GM18505 (cell line): ENCODE data around the gene TMPRSS3.
"Not testable (repeated sequence)": the region's sequence is repeated elsewhere in the genome, so short reads cannot be mapped to it uniquely, and the experiment has no call there.

Experiments
- ATAC-seq: cut with Tn5 transposase; IDR thresholded peaks from one replicate; pipeline ENCODE4 v1.9.1; 2021; ENCODE audit not compliant: unreplicated experiment
- POLR2A ChIP-seq: IDR thresholded peaks from 4 replicates; pipeline ENCODE4 v1.6.1; 2011; ENCODE audit warnings: borderline replicate concordance; ENCODE audit not compliant: insufficient read depth, insufficient read length; ENCODE audit errors: extremely low read depth

The TMPRSS3 gene

DNA sequence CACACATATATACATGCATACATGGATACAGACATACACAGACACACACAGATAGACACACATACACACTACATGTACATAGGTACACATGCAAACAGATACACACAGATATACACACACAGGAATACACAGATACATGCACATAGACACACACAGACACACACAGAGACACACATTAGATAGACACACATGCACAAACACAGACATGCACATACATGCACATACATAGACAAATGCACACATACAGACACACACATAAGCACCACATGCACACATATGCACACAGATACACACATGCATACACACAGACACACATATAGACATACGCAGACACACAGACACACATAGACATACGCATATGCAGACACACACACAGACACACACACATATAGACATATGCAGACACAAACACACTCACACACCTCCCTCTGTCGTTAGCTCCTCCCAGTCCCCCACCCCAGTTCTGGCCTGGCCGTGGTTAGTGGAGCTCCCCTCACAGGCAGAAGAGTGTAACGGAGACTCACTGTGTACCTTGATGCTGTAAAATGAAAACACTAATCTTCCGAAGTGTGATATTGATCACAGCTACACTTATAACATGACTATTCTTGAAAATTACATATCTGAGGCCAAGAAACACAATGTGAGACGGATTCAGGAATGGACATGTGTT is 15.5 kb upstream of the TMPRSS3 start:
- ATAC-seq: no peak
- TF ChIP-seq POLR2A: no peak

DNA sequence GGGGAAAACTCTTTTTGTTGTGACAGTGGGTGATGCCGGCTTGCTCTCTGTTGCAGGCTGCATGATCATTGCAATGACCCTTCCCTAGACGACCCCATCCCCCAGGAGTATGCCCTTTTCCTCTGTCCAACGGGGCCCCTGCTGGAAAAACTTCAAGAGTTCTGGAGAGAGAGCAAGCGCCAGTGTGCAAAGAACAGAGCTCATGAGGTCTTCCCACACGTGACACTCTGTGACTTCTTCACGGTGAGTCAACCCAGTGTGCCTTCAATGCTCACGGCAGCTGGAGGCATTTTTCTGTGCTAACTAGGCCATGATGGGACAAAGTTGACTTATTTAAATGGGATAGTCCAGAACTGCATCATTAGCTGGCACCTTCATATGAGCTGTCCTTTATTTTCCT is 13.5 kb upstream of the TMPRSS3 start:
- no peak for TF ChIP-seq POLR2A
- no peak for ATAC-seq

DNA sequence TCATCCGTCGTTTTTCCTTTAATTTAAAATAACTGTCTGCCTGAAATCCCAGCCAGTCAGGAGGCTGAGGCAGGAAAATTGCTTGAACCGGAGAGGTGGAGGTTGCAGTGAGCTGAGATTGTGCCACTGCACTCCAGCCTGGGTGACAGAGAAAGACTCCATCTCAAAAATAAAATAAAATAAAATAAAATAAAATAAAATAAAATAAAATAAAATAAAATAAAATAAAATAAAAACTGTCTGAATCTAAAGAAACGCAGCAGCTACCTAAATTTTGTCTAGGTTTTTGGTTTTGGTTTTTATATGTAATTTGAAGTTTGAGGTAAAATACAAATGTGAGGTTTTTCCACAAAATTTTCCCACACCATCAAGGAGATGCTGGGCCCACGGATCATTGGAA is 12.9 kb upstream of the TMPRSS3 start:
- not testable (repeated sequence) for ATAC-seq

DNA sequence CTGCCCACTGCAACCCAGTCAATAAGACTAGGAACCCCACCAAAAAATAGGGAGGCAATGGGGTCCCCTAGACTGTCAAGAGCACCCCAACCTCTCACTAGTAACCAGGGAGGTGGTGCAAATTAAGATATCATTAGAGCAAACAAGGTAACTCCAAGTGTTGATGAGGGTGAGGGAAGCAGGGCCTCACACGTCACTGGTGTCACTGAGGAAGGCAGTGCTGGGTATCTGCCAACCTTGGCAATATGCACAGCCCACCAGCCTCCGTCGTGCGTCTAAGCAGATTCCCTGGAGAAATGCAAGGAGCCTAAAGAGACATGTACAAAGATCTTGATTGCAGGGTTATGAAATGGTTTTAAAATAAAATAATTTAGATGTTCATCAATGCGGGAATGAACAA is 11.6 kb upstream of the TMPRSS3 start:
- ATAC-seq: no peak
- TF ChIP-seq POLR2A: no peak

DNA sequence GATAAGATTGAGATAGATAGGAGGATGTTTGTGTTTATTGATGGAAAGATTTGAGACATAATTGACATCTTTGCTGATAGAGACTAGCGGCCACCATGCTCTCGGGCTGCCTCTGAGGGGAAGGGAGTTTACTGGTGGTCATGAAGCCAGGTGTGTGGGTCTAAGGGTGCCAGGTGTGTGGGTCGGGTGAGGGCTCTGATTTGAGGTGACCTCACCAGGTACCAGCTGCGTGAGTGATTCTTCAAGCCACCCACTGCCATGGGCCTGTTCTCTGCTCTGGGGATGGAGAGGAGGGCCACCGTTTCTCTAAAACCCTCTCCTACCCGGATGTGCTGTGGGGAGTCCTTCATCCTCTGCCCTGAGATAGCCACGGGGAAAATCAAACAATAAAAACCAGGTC is 11.0 kb upstream of the TMPRSS3 start:
- ATAC-seq: no peak
- no peak for TF ChIP-seq POLR2A

DNA sequence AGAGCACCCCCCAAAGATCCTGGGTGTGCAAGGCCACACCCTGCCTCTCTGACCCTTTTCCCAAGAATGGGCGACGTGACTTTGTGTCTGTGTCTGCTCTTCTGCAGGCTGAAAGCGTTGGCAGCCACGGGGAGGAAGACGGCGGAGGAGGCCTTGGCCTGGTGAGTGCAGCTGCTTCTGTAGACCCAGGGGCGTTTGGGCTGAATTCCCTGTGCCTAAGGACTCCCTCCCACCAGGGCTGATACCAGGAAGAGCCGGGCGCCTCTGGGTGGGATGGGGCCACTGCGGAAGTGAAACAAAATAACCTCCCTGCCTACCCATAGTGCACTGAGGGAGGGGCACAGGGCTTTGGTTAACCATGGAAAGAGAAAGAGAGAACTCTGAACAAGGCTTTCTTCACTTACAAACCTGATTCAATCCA is 10.4 kb upstream of the TMPRSS3 start:
- no peak for TF ChIP-seq POLR2A
- ATAC-seq: no peak

DNA sequence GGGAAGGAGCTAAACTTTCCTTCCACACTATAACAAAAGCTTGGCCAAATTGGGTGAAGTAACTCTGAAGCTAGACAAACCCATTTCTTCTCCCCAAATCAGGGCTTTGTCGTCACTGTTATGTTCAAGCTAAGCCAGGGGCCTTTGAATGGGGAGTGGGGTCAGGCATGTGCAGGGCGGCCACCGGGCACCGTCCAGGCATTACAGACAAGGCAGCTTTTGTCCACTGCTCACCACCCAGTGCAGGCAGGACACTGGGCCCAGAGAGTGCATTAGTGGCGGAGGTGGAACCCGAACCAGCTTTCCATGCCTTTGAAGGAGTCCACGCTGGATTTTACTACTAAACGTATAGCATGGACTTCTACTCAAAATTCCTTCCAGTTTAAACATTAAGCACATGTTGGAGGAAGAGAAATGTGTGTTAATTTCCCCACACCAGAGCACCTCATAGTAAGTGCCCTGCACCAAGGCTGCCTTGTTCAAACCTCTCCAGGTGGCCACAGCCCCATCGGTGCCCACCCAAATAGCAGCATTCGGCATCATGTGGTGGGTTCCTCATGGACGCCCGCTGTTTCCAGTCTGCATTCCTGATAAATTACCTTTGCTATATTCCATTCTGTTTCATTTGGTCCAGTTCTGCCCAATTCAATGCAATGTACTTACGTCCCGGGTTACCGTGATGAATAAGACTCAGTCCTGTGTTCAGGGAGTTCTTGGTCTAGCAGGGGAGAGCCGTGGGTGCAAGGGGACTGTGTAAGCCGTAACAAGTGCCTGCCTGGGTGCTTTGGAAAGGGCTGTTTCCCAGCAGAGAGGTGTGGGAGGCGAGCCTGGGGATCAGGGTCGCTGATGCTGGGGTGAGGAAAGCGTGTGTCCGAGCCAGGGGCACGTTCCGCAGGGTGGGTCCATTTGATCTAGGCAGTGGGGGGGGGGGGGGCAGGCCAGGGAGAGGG is 9.5 kb upstream of the TMPRSS3 start:
- ATAC-seq: no peak
- TF ChIP-seq POLR2A: no peak

DNA sequence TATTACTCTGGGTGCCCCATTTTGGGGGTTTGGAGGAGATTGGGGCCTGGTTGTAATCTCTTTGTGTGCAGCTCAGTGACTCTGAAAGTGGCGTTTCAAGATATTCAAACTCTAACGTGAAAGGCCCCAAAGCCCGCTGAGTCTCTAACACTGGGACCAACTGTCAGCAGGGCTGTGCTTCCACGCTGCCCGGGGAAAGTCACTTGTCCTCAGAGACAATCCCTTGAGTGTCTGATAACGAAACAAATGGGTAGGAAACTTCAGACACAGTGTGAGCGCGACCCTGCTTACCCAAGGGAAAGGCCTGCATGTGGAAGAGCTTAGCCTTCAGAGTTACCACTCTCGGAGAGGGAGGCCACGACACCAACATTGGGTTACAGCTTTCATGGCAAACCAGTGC is 8.7 kb upstream of the TMPRSS3 start:
- TF ChIP-seq POLR2A: no peak
- no peak for ATAC-seq

DNA sequence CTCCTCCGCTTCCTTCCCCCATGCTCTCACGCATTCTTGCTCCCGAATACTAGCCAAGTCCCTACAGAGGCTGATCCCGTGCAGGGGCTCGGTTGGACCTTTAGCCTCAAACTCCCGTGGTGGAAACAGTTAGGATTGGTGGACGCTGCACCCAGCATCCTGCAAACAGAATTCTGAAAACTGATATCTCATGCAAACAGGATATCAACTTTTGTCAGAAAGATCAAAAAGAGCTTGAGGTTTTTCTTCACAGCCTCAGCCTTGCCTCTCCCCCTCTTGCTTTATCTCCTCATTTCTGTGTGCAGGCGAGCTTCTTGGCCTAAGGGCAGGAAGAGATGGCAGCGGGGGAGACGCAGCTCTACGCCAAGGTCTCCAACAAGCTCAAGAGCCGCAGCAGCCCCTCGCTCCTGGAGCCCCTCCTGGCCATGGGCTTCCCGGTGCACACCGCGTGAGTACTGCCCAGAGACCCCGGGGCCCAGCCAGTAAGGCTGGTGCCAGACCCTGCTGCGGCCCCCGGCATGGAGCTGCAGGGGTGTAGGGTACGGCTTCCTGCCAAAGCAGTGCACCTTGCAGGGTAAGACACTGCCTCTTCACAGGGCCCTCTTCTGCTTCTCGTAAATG is 7.9 kb upstream of the TMPRSS3 start, which contains the start of gene UBASH3A:
UBASH3A (plus strand) TSS at position 292 of the 621 bp plus-strand sequence; CDS start at position 336, 44 bp downstream.
- ATAC-seq: no peak

DNA sequence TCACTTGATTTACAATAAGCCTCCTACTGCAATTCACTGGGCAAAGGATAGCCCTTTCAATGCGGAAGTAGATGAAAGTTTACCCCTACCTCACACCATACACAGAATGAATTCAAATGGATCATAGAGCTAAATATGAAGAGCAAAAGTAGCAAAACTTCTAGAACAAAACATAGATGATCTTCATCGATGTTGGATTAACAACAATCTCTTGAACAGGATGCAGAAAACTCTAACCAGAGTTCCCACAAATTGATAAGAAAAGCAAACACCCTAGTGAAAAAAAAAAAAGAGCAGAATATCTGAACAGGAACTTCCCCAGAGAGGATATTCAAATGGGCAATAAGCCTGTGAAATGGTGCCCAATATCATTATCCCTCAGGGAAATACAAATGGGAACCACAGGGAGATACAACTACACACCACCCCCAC is 6.0 kb upstream of the TMPRSS3 start:
- no peak for ATAC-seq
- TF ChIP-seq POLR2A: no peak

More for the DNA sequence above, 7.9 kb upstream of the TMPRSS3 start, which contains the start of gene UBASH3A:
- TF ChIP-seq POLR2A: no peak

DNA sequence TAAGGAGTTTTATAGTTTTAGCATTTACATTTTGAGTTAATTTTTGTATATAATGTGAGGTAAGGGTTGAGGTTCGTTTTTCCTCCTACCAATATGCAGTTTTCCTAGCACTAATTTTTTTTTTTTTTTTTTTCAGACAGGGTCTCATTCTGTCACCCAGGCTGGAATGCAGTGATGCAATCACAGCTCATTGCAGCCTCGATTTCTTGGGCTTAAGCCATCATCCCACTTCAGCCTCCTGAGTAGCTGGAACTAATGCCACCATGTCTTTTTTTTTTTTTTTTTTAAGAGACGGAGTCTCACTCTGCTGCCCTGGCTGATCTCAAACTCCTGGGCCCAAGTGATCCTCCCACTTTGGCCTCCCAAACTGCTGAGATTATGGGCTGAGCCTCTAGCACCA is 5.3 kb upstream of the TMPRSS3 start:
- ATAC-seq: no peak
- TF ChIP-seq POLR2A: no peak

DNA sequence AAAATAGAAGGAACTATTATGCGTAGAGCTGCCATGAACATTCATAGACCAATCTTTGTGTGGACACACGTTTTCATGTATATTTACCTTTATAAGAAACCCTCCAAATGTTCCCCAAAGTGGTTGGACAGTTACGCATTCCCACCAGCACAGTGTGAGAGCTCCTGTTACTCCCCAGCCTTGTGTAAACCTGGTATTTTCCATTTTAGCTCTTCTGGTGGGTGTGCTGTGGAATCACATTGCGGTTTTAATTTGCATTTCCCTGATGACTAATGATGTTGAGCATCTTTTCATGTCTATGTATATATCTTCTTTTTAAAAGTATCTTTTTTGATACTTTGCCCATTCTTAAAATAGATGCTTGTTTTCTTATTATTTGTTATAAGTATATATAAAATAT is 4.7 kb upstream of the TMPRSS3 start:
- ATAC-seq: no peak
- TF ChIP-seq POLR2A: no peak

DNA sequence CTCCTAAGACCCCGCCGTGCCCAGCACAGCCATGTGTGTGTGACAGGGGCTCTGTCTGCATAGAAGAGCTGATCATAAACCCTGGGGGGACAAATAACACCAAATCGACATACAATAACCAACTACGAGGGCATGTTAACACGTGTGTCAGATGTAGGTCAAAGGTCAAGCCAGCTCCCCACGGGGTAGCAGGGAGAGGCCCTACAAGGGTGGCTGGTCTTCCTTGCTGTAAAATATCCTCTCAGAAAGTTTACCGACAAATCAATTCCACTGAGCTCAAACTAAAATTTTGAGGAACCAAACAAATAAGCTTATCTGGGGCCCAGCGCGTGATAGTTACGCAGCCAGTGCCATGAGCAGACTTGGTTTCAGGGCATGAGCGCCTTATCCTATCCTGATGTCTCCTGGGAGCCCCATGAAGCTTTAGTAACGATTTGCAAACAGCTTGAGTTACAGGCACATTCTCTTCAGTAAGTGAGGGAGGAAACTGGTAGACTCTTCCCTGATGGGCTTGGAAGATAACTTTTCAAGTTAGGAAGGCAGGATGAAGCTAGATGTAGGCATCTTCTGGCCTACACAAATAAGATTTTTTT is 2.7 kb upstream of the TMPRSS3 start:
- no peak for ATAC-seq
- TF ChIP-seq POLR2A: no peak
